Measurements from ENCODE around the gene ARHGAP5.
"Not testable (repeated sequence)": the region's sequence is repeated elsewhere in the genome, so short reads cannot be mapped to it uniquely, and the experiment has no call there.

ARHGAP5 gene

DNA sequence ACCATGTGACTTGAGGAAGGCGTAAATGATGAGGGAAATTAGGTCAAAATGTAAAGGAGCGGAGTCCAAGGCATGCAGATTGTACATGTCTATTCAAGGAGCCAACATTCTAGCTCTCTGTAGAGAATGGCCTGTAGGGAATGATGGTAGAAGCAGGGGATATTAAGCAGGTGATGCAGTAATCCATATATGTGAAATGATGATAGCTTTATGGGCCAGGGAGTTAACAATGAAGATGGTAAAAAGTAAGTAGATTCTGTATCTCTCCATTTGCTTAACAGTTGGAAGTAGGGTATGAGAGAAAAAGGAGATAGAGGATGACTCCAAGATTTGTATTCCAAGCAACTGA lies 33.4 kb downstream of the ARHGAP5 start:
- DNase-seq = no peak

DNA sequence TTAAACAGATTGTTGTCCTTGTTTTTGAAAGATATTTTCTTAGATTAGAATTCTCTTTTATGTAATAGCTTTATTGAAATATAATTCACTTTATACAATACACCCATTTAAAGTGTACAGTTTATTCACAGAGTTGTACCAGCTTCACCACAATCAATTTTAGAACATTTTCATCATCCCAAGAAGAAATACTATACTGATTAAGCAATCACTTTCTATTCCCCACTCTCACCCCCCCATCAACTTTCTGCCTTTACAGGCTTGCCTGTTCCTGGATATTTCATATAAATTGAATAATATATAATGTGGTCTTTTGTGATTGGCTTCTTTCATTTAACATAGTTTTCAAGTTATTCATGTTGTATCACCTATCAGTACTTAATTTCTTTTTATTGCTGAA lies 44.4 kb downstream of the ARHGAP5 start:
- no peak for DNase-seq

DNA sequence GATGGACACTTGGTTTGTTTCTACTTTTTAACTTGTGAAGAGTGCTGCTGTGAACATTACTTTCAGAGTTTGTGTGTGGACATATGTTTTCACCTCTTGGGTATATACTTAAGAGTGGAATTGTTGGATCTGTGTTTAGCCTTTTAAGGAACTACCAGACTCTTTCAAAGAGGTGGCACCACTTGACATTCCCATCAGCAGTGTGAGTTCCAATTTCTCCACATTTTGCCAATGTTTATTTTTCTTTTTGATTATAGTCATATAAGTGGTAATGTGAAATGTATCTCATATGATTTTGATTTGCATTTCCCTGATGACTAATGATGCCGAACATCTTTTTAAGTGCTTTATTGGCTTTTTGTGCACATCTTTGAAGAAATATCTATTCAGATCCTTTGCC lies 44.8 kb downstream of the ARHGAP5 start:
- no peak for DNase-seq

DNA sequence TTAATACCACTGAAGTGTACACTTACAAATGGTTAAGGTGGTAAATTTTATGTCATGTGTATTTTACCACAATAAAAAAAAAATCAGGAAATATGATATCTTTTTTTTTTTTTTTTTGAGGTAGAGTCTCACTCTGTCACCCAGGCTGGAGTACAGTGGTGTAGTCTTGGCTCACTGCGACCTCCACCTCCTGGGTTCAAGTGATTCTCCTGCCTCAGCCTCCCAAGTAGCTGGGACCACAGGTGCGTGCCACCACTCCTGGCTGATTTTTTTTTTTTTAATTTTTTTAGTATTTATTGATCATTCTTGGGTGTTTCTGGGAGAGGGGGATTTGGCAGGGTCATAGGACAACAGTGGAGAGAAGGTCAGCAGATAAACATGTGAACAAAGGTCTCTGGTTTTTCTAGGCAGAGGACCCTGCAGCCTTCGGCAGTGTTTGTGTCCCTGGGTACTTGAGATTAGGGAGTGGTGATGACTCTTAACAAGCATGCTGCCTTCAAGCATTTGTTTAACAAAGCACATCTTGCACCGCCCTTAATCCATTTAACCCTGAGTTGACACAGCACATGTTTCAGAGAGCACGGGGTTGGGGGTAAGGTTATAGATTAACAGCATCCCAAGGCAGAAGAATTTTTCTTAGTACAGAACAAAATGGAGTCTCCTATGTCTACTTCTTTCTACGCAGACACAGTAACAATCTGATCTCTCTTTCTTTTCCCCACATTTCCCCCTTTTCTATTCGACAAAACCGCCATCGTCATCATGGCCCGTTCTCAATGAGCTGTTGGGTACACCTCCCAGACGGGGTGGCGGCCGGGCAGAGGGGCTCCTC lies 50.0 kb downstream of the ARHGAP5 start:
- DNase-seq = not testable (repeated sequence)

DNA sequence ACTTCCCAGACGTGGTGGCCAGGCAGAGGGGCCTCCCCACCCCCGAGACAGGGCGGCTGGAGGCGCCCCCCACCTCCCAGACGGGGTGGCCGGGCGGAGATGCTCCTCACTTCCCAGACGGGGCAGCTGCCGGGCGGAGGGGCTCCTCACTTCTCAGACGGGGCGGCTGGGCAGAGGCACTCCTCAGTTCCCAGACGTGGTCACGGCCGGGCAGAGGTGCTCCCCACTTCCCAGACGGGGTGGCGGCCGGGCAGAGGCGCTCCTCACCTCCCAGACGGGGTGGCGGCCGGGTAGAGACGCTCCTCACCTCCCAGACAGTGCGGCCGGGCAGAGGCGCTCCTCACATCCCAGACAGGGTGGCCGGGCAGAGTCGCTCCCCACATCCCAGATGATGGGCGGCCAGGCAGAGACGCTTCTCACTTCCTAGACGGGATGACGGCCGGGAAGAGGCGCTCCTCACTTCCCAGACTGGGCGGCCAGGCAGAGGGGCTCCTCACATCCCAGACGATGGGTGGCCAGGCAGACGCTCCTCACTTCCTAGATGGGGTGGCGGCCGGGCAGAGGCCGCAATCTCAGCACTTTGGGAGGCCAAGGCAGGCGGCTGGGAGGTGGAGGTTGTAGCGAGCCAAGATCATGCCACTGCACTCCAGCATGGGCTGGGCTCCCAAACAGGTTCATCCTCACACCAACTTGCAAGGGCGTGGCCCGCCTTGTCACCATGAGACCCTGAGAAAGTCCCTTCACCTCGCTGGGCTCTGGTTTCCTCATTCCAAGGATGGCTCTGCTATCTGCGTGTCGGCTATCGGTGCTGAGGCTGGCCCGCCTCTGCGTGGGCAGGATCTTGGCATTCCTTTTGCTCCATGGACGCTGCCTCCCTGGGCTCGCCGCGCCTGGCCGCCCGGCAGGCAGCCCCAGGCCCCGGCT lies 50.9 kb downstream of the ARHGAP5 start:
- DNase-seq = not testable (repeated sequence)

DNA sequence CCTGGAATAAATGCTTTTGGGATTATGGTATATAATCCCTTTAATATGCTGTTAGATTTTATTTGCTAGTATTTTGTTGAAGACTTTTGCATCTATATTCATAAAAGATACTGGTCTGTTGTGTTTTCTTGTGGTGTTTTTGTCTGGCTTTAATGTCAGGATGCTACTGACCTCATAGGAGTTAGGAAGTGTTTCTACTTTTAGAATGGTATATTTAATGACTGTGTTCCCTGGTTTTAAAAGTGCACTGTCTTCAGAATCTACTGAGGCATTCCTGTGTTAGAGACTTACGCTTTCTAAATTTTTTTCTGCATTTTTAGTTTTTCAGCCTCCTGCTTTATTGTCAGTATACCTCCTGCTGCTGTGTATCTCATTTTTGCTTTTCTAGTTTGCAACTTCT lies 51.6 kb downstream of the ARHGAP5 start:
- no peak for DNase-seq

DNA sequence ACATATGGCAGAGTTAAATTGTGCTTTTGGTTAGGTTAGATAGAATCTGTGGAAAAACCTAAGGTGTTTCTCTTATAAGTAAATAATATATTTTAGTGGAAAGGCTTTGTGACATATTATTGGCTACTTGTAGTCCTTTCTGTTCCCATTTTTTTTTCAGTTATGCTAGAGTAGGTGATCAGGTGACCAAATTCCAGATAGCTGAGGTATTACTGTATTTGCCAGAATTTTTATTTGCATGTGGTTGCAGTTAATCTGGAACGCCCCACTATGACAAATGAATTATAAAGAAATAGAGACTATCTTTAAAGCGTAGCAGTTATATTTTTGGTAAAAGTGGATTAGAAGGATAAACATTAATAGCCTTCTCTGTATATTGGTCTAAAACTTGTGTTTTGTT lies 52.0 kb downstream of the ARHGAP5 start:
- DNase-seq = no peak

DNA sequence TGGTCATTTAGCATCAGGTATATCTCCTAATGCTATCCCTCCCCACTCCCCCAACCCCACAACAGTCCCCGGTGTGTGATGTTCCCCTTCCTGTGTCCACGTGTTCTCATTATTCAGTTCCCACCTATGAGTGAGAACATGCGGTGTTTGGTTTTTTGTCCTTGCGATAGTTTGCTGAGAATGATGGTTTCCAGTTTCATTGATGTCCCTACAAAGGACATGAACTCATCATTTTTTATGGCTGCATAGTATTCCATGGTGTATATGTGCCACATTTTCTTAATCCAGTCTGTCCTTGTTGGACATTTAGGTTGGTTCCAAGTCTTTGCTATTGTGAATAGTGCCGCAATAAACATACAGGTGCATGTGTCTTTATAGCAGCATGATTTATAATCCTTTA lies 54.6 kb downstream of the ARHGAP5 start:
- DNase-seq = not testable (repeated sequence)

DNA sequence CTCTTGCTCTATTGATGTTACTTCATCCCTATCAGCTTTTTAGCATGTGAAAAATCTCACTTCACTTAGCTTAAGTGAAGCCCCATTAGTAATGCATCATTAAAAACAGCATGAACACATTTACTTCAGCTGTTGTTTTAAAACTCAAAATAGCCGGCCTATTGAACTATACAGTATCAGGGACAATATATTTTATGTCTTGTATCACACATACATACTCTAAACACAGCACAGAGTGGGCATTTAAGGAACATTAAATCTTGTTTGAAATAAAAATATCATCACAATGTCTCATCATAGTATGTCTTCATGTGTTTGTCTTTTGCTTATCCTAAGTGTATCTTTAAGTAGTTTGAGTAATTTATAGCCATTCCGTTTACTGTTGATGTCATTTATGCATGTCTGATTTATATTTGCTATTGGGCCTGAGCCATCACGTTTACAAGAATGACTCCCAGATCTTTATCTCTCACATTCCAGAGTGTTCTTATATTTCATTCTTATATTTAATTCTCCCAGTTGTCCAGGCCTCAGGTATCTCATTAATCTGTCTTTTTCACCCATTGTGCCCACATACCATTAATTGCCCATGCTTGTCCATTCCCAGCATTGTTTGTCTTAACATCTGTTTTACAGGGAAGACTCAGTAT lies 57.5 kb downstream of the ARHGAP5 start:
- no peak for DNase-seq

DNA sequence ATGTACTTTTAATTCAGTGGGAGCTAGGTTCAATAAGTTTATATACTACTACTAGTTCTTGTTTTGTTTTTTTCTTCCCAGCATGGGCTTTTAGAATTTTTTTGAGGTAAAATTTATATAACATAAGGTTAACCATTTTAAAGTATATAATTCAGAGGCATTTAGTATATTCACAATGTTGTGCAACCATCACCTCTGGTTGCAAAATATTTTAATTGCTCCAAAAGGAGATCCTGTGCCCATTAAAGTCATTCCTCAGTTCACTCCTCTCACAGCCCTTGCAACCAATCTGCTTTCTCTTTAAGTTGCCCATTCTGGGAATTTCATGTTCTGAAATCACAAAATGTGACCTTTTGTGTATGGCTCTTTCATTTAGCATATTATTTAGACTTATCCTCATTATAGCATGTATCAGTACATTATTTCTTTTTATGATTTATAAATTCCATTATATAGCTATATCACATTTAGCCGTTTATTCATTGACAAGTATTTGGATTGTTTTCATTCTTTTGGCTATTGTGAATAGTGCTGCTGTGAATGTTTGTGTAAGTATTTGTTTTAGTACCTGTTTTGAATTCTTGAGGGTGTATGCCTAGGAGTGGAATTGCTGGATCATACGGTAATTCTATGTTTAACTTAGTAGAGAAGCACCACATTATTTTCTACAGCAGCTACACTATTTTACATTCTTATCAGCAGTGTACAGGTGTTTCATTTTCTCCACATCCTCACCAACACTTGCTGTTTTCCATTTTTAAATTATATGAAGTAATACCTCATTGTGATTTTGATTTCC lies 59.1 kb downstream of the ARHGAP5 start:
- DNase-seq = no peak

DNA sequence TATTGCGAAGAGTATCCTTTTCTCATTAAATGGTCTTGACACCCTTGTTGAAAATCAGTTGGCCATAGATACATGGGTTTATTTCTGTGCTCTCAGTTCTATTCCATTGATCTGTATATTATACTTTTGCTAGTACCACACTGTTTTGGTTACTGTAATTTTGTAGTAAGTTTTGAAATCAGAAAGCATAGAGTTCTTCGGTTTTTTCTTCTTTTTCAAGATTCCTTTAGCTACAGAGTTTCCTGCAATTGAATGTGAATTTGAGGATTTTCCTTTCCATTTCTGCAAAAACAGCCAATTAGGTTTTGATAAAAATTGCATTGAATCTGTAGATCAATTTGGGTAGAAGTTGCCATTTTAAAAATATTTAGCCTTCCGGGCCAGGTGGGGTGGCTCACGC lies 60.2 kb downstream of the ARHGAP5 start:
- no peak for DNase-seq

DNA sequence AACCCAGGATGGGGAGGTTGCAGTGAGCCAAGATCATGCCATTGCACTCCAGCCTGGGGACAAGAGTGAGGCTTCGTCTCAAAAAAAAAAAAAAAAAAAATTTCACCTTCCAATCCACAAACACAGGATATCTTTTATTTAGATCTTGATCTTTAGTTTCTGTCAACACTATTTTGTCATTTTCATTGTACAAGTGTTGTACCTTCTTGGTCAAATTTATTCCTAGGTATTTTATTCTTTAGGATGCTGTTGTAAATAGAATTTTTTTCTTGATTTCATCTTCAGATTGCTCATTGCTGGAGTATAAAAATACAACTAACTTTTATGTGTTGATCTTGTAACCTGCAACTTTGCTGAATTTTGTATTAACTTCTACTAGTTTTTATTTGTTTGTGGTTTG lies 60.8 kb downstream of the ARHGAP5 start:
- DNase-seq = no peak

DNA sequence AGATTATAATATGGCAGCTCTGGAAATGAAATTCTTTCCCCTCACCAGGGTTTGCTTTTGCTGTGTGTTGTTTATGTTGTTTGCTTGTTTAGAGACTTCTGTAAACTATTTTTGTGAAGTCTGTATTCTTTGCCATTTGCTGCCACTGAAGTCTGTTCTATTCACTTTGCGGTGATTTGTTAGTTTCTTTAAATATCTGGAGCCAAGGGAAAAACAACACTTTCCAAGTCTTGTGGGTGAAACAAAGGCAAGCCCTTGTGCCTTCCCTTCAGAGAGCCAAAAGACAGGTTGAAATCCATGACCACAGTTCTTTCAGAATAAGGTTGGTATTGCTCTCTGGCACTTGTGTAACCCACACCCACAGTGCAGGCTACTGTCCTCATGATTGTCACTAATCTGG lies 65.2 kb downstream of the ARHGAP5 start:
- DNase-seq = no peak

DNA sequence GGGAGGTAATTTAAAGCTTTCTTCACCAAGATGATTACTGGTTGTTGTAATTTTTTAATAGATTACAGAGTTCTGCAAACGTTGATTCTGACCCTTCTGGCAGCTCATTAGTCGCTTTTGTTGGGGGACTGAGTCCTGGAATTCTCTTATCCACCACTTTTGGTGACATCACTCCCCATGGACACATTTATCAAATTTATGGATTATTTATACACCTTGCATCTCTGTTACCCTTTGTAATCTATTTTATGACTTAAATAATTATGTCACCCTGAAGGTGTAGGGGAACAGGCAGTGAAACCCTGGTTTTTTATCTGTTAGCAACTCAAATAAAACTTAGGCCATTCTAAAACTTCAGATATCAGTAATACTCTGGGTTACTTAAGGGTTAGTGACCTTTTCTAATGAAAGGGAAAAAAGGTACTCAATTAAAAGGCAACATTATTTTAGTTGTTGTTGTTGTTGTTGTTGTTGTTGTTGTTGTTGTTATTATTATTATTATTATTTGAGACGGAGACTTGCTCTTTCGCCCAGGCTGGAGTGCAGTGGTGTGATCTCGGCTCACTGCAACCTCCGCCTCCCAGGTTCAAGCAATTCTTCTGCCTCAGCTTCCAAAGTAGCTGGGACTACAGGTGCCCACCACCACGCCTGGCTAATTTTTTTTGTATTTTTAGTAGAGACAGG lies 65.8 kb downstream of the ARHGAP5 start:
- no peak for DNase-seq

DNA sequence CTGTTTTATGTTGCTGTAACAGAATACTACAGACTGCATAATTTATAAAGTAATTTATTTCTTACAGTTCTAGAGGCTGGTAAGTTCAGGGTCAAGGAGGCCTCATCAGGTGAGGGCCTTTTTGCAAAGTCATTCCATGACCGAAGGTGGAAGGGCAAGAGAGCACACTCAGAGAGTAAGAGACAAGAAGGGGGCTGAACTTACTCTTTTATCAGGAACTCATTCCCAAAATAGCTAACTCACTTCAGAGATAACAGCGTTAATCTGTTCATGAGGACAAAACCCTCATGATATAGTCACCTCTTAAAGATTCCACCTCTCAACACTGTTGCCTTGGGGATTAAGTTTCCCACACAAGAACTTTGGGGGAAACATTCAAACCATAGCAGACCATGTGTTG lies 73.3 kb downstream of the ARHGAP5 start:
- DNase-seq = no peak

DNA sequence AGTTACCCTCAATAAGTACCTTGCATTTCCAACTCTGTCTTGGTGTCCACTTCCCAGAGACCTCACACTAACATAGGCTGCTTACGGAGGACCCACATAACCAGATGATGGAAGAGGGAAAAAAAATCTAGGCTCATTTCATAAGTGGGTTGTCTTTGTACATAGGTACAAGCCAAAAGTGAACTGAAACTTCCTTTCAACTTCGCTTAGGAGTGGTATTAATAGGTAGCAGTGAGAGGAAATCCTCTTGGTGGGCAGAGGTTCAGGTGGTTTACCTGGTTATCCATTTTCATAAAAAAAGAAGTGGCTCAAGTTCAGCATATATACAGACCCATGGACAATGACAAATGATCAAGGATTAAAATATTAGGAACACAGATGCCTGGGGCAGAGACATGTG lies 88.9 kb downstream of the ARHGAP5 start:
- DNase-seq = no peak

DNA sequence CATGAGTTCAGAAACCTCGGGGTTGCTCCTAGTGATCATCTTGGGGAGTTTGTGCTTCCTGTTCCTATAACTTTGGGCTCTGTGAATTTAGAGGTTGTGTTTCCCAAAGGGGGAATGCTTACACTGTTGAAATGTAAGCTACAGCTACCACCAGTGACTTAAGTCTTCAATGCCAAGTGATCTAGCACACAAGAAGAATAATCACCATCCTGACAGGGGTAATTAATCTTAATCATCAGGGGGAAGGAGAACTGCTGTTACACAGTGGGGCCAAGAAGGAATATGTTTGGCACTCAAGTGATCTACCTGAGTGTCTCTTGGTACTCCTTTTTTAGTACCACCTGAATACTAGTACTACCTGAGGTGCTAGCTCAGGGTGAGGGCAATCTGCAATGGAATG lies 89.8 kb downstream of the ARHGAP5 start:
- no peak for DNase-seq

DNA sequence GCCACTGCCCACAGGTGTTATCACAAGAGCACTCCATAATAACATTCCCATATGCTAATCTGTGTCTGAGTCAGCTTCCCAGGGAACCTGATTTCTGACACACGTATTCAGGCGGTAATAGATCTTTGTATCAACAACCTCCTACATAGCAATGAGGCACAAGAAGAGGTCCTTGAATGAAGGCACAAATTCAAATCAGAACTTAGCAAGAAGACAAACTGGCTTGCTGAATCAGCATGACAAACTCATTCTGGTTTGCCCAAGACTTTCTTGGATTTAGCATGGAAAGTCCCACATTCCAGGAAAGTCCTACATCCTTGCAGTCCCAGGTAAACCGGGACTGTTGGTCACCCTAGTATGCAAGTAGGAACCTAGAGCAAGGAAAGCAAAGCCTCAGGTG lies 90.8 kb downstream of the ARHGAP5 start:
- DNase-seq = no peak

DNA sequence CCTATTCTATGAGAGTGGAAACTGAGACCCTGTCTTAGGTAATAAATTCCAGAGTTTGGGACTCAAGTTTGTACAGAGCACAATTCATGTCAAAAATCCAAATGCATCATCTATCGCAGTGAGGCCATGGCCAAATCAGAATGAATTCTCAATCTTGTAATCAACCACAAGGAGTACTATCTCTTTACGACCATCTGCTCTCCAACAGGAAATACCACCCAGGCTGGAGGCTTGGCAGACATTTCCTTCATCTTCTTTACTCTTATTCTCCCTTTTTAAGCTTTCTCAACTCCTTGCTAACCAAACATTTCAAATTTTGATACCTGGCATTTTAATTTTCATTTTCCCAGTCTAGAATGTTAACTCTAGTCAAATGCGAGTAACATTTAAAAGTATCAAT lies 92.1 kb downstream of the ARHGAP5 start:
- no peak for DNase-seq

DNA sequence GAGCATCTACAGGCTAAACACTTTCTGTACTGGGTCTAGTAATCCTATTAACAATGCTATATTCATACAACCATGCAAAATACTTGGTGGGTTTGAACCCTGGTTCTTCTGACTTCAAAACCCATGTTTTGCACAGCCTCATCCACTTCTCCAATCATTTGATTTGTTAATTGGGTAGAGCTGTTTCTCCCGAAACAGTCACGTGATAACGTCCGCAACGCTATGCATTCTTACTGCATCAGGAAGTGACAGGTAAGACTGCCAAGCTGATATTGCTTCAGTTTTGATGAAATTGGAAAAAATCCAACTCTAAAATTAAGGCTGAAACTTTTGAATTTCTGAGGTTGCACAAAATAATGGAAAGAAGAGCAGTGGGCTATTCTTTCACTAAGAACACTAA lies 94.4 kb downstream of the ARHGAP5 start:
- DNase-seq = no peak

DNA sequence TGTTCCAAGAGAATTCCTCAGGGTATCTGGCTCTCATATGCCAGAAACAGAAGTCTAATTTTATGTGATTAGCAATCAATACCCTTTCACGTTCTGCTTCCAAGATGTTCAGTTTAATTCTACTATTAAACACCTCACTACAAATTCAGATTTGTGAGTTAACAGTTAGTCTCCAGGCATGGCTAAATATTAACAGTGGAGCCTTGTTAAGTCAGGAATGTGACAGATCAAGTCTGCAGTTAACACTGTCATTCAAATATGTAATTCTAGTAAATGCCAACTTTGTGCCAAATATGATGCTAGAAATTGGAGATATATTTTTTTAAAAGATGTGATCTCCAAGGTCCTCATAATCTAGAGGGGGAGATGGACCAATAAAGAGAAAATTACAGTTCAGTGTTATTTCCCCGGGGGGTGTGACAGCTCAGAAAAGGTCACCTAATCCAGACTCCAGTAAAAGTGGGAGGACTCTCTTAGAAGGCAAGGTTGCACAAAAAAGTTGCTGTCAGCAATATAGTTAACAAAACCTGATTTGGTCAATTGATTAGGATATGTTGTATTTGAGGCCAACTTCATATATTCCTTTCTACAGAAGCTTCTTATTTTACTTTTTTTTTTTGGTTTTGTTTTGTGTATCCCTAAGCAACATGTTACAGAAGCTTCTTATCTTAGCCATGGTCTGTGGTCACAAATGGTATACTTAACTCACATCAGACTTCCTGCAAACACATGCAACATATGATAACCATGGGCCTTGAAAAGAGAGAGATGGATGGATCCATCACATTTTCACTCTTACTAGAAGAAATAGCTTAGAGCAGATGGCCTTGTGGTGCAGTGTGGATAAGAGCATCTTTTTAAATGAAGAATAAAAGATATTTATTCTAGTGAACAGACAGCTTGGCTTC lies 106.3 kb downstream of the ARHGAP5 start:
- DNase-seq = no peak

Data from activated CD4-positive, alpha-beta T cell treated with anti-CD3 and anti-CD28 coated beads, Interleukin-10, Interleukin-2, amounts not matched to agents 100 ng/mL and 50 ng/mL, durations not matched to agents 16 hours and 8 hours (primary cell).